ENCODE data around the gene TBC1D3I.
"Not testable (repeated sequence)": the region's sequence is repeated elsewhere in the genome, so short reads cannot be mapped to it uniquely, and the experiment has no call there.

TBC1D3I gene

GRCh38 chr17:36264470-36264869, at the start of gene TBC1D3I:
TBC1D3I (minus strand) TSS chr17:36264570; CDS start chr17:36262985, 1,585 bp downstream.
- DNase-seq = not testable (repeated sequence)

GRCh38 chr17:36295161-36295560, 30.8 kb upstream of the TBC1D3I start:
- DNase-seq = not testable (repeated sequence)

GRCh38 chr17:36289965-36290612, 25.7 kb upstream of the TBC1D3I start:
- not testable (repeated sequence) for DNase-seq

GRCh38 chr17:36284219-36284618, 19.8 kb upstream of the TBC1D3I start:
- DNase-seq = not testable (repeated sequence)

GRCh38 chr17:36283256-36283655, 18.9 kb upstream of the TBC1D3I start:
- not testable (repeated sequence) for DNase-seq

GRCh38 chr17:36242046-36242445, 22.3 kb downstream of the TBC1D3I start:
- DNase-seq = not testable (repeated sequence)

GRCh38 chr17:36229644-36230043, 34.7 kb downstream of the TBC1D3I start:
- DNase-seq = not testable (repeated sequence)

GRCh38 chr17:36222967-36223366, 41.4 kb downstream of the TBC1D3I start:
- DNase-seq = not testable (repeated sequence)

- DNase-seq = not testable (repeated sequence)
These were observed 42.7 kb downstream of the TBC1D3I start for GRCh38 chr17:36221581-36222100.

- DNase-seq = not testable (repeated sequence)
These were observed 43.4 kb downstream of the TBC1D3I start for GRCh38 chr17:36220737-36221580.

GRCh38 chr17:36219556-36219955, 44.8 kb downstream of the TBC1D3I start:
- DNase-seq = not testable (repeated sequence)

GRCh38 chr17:36215406-36216308, 48.7 kb downstream of the TBC1D3I start:
- not testable (repeated sequence) for DNase-seq

GRCh38 chr17:36214918-36215317, 49.5 kb downstream of the TBC1D3I start:
- DNase-seq = no peak

GRCh38 chr17:36213695-36214094, 50.7 kb downstream of the TBC1D3I start:
- no peak for DNase-seq

GRCh38 chr17:36212966-36213365, 51.4 kb downstream of the TBC1D3I start:
- DNase-seq = no peak

- DNase-seq = no peak
These were observed 52.1 kb downstream of the TBC1D3I start for GRCh38 chr17:36212272-36212605.

GRCh38 chr17:36211484-36212271, 52.7 kb downstream of the TBC1D3I start:
- DNase-seq = not testable (repeated sequence)

GRCh38 chr17:36210439-36211211, 53.7 kb downstream of the TBC1D3I start, which contains the start of gene CCL4L2:
CCL4L2 (plus strand) TSS chr17:36211063.
- DNase-seq = not testable (repeated sequence)

- no peak for DNase-seq
These were observed 54.8 kb downstream of the TBC1D3I start for GRCh38 chr17:36209575-36209974.

GRCh38 chr17:36207383-36207782, 57.0 kb downstream of the TBC1D3I start:
- not testable (repeated sequence) for DNase-seq

GRCh38 chr17:36206486-36206821, 57.9 kb downstream of the TBC1D3I start:
- DNase-seq = not testable (repeated sequence)
